Glutamatergic neuron (in vitro differentiated cells): Measurements from ENCODE around the gene AGER. TPM values are rescaled to one million over a fixed set of nuclear protein-coding genes. Genes with fewer than 3 reads are reported as not detected.

ENCODE experiments used
- DNase-seq: peaks from one replicate; pipeline ENCODE4 v3.0.0; 2022
- H3K27ac Mint-ChIP-seq: one replicate; pipeline ENCODE4 v1.8.0; 2020; ENCODE audit warnings: mild to moderate bottlenecking, mixed read lengths, inconsistent platforms; ENCODE audit not compliant: unreplicated experiment
- H3K27me3 Mint-ChIP-seq: one replicate; pipeline ENCODE4 v1.8.0; 2020; ENCODE audit warnings: mild to moderate bottlenecking, moderate library complexity, mixed read lengths, inconsistent platforms; ENCODE audit not compliant: unreplicated experiment
- H3K36me3 Mint-ChIP-seq: one replicate; pipeline ENCODE4 v1.8.0; 2020; ENCODE audit warnings: mild to moderate bottlenecking, mixed read lengths, inconsistent platforms; ENCODE audit not compliant: unreplicated experiment
- H3K4me1 Mint-ChIP-seq: one replicate; pipeline ENCODE4 v1.8.0; 2020; ENCODE audit warnings: mild to moderate bottlenecking, low read depth, mixed read lengths, inconsistent platforms; ENCODE audit not compliant: unreplicated experiment
- H3K4me3 Mint-ChIP-seq: one replicate; pipeline ENCODE4 v1.8.0; 2020; ENCODE audit warnings: mild to moderate bottlenecking, mixed read lengths, inconsistent platforms; ENCODE audit not compliant: unreplicated experiment
- H3K9me3 Mint-ChIP-seq: one replicate; pipeline ENCODE4 v1.8.0; 2020; ENCODE audit warnings: mild to moderate bottlenecking, moderate library complexity, mixed read lengths, inconsistent platforms; ENCODE audit not compliant: unreplicated experiment
- CTCF ChIP-seq: fragments of 200-600 bp; sonication (generic); IDR thresholded peaks from one replicate; pipeline ENCODE4 v1.5.0; 2021; ENCODE audit not compliant: partially characterized antibody, unreplicated experiment
- total RNA-seq: library from RNA; stranded (reverse); fragmentation: NEBNext Ultra II Directional; extraction: Animal tissue kit (Norgen Biotek cat#: 25700); gene quantifications from one replicate; pipeline ENCODE4 v1.2.1, GENCODE V29; 2021; ENCODE audit not compliant: unreplicated experiment

The AGER gene
- total RNA-seq, 1 donor from 2014 or later = 13.2 TPM

GRCh38 chr6:32183483-32184083 lies 470 bp downstream of the AGER start:
- Mint-ChIP-seq H3K4me3 (no peak overlapping the region), H3K9me3 (peaks cover 7% of the 10 kb centered on the region), H3K36me3 (peaks cover 5% of the 10 kb centered on the region), H3K27ac (no peak overlapping the region), H3K27me3 (peaks cover 11% of the 10 kb centered on the region), H3K4me1 (peaks cover 27% of the 10 kb centered on the region)
- DNase-seq = no peak
- TF ChIP-seq CTCF = no peak

- Mint-ChIP-seq H3K4me1 (peaks cover 27% of the 10 kb centered on the region), H3K9me3 (peaks cover 7% of the 10 kb centered on the region), H3K27ac (no peak overlapping the region), H3K4me3 (no peak overlapping the region), H3K27me3 (peaks cover 15% of the 10 kb centered on the region), H3K36me3 (peaks cover 5% of the 10 kb centered on the region)
- TF ChIP-seq CTCF = no peak
- DNase-seq = no peak
Measured at GRCh38 chr6:32183030-32183429, 1.0 kb downstream of the AGER start.

GRCh38 chr6:32182555-32182981 lies 1.5 kb downstream of the AGER start:
- Mint-ChIP-seq H3K36me3 (peaks cover 5% of the 10 kb centered on the region), H3K4me1 (peaks cover 27% of the 10 kb centered on the region), H3K27me3 (peaks cover 19% of the 10 kb centered on the region), H3K27ac (no peak overlapping the region), H3K9me3 (peaks cover 10% of the 10 kb centered on the region), H3K4me3 (no peak overlapping the region)
- TF ChIP-seq CTCF = no peak
- DNase-seq = no peak

- no peak overlapping the region for H3K27ac Mint-ChIP-seq
- DNase-seq = no peak
- no peak overlapping the region for H3K4me3 Mint-ChIP-seq
- peaks cover 5% of the 10 kb centered on the region for H3K36me3 Mint-ChIP-seq
- H3K27me3 Mint-ChIP-seq = peaks cover 18% of the 10 kb centered on the region
- peaks cover 13% of the 10 kb centered on the region for H3K9me3 Mint-ChIP-seq
- H3K4me1 Mint-ChIP-seq = peaks cover 25% of the 10 kb centered on the region
- TF ChIP-seq CTCF = no peak
Measured at GRCh38 chr6:32181915-32182529, 2.0 kb downstream of the AGER start.

- DNase-seq = no peak
- Mint-ChIP-seq H3K27ac (peak overlapping the region; percentile 28), H3K27me3 (peaks cover 18% of the 10 kb centered on the region), H3K9me3 (peaks cover 17% of the 10 kb centered on the region), H3K4me3 (no peak overlapping the region), H3K36me3 (peaks cover 5% of the 10 kb centered on the region), H3K4me1 (peaks cover 29% of the 10 kb centered on the region)
- no peak for TF ChIP-seq CTCF
Measured at GRCh38 chr6:32181148-32181702, 2.8 kb downstream of the AGER start.
